CD4-positive, alpha-beta T cell treated with Interleukin-6 at 100 ng/mL for 8 hours (primary cell): ENCODE results near the gene CDC20.
A peak's percentile ranks its signal among the peaks of the same experiment; 100 is the strongest.

Experiments
- DNase-seq: peaks from one replicate; pipeline ENCODE4 v3.0.0-alpha.2; 2020; ENCODE audit warnings: mixed read lengths, low spot score

Gene CDC20

DNA sequence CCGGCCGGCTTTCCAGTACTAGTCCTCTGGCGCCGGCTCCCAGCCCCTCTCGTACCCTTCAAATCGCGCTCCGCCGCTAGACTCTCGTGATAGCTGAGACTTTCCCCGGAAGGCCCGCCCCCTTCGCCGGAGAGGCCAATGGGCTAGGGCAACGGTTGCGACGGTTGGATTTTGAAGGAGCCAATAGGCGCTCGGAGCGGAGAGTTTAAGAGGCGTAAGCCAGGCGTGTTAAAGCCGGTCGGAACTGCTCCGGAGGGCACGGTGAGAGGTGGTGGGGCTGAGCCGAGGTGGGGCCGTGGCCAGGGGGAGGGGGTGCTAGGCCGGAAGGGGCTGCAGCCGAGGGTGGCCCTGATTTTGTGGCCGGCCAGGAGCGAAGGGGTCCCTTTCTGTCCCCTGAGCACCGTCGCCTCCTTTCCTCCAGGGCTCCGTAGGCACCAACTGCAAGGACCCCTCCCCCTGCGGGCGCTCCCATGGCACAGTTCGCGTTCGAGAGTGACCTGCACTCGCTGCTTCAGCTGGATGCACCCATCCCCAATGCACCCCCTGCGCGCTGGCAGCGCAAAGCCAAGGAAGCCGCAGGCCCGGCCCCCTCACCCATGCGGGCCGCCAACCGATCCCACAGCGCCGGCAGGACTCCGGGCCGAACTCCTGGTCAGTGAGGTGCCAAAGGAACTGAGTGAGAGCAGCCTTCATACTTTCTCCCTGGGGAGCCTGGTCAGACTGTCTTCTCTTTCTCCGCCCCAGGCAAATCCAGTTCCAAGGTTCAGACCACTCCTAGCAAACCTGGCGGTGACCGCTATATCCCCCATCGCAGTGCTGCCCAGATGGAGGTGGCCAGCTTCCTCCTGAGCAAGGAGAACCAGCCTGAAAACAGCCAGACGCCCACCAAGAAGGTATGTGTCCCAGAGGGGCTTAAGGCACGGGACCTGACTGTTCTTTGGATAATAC lies at the start of gene CDC20:
TSS of gene CDC20 (plus strand) at position 236 of the 948 bp plus-strand sequence. CDS start at position 471, 235 bp downstream.
- peak; percentile 95 for DNase-seq

DNA sequence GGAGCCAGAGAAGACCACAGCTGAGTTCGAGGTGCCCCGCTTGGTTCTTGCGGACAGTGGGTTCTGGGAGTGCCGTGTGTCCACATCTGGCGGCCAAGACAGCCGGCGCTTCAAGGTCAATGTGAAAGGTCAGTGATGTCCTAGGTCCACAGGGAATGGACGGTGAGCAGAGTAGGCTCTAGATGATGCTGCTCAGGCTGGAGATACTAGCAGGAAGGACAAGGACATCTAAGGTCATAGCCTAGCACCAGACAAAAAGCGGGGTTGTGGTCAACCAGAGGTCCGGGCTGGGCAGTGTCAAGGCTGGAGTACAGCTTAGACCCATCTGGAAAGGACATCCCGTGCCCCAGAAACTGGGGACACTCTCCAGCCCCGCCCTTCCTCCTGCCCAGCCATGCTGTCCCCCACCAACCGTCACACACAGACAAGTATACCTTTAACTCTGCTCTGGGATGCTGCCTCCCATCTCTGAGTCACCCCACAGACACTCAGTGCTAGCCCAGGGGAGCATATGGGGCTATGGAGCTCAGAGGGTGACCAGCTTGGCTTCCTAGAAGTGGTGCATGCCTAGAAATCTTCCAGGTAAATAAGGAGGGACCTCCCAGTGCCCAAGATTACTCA lies 49.3 kb upstream of the CDC20 start:
- DNase-seq, result no peak

DNA sequence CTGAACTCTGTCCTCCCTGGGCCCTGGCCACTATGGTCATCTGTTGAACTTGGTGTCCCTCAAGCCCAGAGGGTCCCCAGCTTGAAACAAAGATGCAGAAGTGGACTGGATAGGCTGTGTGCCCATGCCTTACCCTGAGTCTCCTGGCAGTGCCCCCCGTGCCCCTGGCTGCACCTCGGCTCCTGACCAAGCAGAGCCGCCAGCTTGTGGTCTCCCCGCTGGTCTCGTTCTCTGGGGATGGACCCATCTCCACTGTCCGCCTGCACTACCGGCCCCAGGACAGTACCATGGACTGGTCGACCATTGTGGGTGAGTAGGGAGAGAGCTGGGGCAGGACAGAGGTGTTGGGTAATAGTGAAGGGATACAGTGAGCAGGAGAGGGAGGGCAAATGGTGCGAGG lies 47.3 kb upstream of the CDC20 start:
- no peak for DNase-seq

DNA sequence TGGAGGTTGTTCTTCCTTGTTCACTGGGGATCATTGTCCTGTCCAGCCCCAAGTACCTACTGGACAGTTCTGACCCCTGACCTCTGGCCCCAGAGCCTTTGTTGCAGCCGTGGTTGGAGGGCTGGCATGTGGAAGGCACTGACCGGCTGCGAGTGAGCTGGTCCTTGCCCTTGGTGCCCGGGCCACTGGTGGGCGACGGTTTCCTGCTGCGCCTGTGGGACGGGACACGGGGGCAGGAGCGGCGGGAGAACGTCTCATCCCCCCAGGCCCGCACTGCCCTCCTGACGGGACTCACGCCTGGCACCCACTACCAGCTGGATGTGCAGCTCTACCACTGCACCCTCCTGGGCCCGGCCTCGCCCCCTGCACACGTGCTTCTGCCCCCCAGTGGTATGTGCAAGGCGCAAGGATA lies 46.6 kb upstream of the CDC20 start:
- no peak for DNase-seq

DNA sequence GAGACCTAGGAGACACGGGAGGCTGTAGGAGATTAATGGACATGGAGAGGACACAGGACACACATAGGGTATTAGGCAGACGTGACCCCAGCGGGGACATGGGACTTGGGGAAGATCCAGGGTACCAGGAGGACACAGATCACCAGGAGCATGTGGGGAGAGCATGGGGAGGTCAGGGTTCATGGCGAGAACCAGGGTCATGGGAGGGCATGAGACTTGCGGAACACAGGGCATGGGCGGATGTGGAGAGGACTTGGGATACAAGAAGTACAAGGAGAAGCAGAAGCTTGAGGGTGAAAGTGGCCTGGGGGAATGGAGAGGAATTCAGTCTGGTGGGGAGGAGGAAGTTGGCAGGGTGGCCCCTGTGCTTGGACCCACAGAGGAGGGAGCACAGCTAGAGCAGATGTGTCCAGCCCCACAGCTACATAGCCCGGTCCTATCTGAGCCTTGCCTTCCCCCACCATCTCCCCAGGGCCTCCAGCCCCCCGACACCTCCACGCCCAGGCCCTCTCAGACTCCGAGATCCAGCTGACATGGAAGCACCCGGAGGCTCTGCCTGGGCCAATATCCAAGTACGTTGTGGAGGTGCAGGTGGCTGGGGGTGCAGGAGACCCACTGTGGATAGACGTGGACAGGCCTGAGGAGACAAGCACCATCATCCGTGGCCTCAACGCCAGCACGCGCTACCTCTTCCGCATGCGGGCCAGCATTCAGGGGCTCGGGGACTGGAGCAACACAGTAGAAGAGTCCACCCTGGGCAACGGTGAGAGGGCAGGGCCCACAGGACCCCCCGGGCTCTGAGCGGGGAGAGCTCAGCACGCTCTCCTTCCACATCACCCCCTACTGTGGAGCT lies 45.9 kb upstream of the CDC20 start:
- no peak for DNase-seq

DNA sequence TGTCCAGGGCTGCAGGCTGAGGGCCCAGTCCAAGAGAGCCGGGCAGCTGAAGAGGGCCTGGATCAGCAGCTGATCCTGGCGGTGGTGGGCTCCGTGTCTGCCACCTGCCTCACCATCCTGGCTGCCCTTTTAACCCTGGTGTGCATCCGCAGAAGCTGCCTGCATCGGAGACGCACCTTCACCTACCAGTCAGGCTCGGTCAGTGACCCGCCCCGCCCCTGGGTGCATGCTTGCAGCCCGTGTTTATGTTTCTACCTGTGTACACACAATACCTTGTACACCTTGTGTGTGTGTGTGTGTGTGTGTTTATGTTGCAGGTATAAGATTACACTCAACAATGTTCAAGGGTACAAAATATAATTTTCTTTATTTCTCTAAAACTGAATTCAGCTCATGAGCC lies 45.0 kb upstream of the CDC20 start:
- no peak for DNase-seq

DNA sequence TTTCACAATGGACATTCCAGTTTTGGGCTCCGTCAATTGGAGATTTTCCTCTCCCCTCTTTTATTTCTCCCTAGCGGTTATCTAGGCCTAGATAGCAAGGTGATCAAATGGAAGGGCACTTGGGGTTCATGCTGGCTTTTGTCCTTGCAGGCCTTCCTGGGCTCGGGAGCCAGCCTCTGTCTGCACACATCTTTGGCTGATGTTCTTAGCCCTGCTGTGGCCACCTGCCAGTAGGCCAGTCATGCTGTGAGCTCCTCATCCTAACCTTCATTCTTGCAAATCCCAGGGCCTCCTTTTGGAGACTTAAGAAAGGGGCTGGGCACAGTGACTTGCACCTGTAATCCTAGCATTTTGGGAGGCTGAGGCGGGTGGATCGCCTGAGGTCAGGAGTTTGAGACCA lies 44.5 kb upstream of the CDC20 start:
- DNase-seq, result no peak

DNA sequence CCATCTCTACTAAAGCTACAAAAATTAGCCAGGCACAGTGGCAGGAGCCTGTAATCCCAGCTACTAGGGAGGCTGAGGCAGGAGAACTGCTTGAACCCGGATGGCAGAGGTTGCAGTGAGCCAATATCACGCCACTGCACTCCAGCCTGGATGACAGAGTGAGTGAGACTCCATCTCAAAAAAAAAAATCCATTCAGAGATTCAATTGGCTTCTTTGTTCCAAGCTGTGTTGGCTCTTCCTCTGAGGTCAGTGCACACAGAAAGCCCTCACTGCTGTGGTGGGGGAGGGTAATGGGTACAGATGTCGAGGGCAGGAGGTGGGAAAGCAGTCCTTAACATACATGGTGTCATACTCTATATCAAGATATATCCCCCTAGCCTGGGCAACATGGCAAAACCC lies 43.3 kb upstream of the CDC20 start:
- no peak for DNase-seq

DNA sequence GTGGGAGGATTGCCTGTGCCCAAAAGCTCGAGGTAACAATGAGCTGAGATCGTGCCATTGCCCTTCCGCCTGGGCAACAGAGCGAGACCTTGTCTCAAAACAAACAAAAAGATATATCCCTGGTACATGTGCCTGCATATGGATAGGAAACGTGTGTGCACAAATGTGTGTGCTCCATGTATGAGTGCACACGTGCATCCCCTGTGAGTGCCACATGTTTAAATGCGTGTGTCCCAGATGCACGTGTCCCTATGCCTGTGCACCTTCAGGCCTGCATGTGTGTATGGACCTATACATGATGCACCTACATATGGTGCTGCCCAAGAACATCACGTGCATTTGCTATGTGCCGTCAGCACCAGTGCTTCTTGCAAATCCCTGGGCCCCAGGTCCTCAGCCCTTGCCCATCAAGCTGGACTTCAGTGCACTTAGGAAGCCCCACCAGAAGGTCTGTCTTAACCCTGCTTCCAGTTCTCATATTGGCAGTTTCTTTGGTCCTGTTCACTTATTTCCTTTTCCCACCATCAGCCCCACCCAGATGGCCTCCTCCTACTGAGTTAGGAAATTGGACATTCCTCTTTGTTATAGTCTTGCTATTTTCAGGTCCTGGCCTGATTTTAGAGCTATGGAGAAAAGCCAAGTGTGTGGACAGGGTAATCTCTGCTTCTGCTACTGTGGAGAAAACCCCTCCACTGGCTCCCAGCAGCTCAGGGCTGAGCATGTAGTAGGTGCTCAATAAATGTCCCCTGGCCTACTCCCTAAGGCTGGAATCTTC lies 42.6 kb upstream of the CDC20 start:
- DNase-seq, result no peak

DNA sequence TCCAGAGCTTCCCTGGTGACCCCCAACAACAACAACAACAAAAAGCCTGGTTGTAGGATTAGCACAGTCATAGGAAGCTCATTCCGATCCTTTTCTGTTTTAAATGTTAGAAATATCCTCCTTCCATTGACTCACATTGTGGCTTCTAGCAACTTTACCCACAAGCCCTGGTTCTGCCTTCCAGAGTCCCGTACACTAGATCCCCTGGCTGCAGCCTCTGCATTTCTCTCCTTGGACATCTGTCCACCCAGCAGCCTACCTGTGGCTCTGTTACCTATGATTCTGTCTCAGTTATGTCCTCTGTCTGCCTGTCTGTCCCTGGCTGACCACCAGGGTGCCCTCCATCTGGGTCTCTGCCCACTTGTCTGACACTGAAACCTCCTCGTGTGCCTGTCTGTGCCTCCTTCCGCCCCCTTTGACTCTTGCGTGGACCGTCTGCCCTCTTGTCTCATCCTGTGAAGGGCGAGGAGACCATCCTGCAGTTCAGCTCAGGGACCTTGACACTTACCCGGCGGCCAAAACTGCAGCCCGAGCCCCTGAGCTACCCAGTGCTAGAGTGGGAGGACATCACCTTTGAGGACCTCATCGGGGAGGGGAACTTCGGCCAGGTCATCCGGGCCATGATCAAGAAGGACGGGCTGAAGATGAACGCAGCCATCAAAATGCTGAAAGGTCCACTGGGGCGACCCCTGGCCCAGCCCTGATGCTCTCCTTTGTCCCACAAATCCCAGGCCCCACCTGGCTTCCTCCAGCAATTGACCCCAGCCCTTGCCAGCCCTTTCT lies 41.9 kb upstream of the CDC20 start:
- DNase-seq, result no peak

DNA sequence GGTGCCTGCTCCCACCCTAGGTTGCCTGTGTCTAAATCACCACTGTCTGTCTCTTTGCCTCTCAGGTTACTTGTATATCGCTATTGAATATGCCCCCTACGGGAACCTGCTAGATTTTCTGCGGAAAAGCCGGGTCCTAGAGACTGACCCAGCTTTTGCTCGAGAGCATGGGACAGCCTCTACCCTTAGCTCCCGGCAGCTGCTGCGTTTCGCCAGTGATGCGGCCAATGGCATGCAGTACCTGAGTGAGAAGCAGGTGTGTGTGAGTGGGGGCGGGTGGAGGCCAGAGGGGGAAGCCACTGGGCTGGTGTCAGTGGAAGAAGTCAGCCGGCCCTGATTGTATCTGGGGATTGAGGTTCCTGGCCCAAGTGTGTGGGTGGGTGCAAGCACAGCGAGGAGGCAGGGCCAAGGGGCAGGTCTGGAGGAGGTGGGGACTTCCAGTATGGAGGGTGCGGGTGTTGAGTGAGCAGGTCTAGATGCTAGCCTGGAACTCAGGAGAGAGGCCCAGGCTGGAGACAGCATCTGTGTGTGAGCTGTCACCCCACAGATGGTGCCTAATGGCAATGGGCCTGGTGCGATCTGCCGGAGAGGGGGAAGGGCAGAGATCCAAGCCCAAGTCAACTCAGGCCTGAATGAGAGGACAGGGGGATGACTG lies 40.8 kb upstream of the CDC20 start:
- DNase-seq, result no peak

DNA sequence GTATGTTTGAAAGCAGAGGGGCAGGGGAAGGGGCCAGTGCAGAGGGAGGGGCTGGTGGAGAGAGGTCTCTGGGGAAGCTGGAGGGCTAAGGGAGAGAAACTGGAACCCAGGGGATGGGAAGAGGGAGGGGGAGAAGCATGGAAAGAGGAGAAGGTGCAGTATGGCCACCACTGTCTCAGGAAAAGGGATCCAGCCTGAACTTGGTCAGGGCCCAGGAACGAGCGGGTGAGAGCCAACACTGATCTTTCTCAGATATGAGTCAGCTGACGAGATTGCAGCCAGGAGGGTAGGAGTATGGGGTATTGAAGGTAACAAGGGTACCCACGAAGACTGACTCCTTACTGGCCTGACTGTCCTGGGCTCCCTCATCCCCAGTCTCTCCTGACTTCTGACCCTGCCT lies 40.0 kb upstream of the CDC20 start:
- DNase-seq, result no peak

DNA sequence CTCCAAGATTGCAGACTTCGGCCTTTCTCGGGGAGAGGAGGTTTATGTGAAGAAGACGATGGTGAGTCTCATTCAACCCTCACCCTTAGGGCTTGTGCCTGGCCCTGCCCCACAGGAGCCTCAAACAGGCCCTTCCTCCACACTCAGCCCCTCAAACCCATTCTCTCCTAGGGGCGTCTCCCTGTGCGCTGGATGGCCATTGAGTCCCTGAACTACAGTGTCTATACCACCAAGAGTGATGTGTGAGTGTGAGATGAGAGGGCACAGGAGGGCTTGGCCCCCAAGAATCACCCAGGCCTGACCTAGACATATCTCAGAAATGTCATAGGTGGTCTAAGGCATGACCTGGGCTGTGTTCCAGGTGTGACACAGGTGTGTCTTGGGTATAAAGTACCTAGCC lies 39.5 kb upstream of the CDC20 start:
- DNase-seq, result no peak

DNA sequence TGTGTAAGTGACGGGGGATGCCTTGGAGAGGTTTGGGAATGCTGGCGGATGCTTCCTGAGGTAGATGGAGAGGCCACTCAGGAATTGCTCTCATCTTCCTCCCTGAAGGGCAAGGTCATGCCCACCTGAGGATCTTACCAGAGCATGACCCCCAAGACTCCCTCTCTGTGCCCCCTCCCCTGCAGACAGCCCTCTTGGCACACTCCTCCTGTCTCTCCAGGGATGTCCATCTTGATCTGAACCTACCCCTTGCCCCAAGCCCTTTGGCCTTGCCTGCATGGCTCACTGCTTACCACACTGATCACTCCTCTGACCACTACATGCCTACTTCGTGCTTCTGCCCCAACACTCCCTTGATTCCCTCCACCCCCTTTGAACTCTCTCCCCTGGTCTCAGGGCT lies 39.0 kb upstream of the CDC20 start:
- no peak for DNase-seq

DNA sequence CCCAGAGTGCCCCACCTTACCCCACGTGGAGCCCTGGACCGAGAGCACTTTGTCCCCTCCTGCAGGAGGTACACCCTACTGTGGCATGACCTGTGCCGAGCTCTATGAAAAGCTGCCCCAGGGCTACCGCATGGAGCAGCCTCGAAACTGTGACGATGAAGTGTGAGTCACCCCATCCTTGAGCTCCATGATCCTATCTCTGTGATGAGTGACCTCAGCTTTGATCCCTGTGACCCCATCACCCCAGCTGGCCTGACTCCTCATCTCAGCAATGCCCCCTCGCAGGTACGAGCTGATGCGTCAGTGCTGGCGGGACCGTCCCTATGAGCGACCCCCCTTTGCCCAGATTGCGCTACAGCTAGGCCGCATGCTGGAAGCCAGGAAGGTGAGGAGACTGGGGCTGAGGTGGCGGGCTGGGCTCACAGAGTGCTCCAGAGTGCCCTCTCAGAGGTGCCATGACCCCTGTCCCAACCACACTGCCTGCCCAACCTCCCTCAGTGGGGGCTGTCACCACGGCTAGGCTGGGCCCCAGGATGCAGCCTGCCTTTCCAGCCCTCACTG lies 37.4 kb upstream of the CDC20 start:
- DNase-seq, result no peak

DNA sequence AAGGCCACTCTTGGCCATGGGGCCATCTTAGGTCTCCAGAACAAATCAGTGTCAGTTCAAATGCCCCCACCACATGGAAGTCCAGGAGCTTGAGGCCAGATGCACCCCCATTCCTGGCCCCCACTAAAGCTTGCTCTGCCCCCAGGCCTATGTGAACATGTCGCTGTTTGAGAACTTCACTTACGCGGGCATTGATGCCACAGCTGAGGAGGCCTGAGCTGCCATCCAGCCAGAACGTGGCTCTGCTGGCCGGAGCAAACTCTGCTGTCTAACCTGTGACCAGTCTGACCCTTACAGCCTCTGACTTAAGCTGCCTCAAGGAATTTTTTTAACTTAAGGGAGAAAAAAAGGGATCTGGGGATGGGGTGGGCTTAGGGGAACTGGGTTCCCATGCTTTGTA lies 36.3 kb upstream of the CDC20 start:
- DNase-seq, result no peak

DNA sequence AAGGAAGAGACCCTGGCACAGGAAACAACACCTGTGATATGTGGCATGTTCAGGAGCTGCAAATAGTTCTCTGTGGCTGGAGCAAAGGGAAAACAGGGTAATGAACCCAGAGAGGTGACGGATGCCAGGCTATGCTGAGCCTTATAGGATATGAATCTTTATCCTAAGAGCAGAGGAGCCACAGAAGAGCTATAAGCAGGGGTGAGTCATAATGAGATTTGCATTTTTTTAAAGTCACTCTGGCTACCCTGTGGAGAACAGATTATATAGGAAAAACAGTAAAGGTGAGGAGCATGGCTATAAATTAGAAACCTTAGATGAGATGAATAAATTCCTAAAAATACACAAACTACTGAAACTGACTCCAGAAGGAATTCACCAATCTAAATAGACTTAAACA lies 34.0 kb upstream of the CDC20 start:
- no peak for DNase-seq

DNA sequence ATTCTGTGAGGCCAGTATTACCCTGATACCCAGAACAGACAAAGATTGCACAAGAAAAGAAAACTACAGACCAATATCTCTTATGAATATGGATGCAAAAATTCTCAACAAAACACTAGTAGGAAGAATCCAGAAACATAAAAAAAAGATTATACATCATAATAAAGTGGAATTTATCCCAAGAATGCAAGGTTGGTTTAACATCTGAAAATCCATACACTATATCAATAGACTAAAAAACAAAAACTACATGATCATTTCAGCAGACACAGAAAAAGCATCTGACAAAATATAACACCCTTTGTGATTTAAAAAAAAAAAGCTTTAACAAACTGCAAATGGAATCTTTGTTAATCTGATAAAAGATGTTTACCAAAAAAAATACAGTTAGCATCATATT lies 33.4 kb upstream of the CDC20 start:
- no peak for DNase-seq

DNA sequence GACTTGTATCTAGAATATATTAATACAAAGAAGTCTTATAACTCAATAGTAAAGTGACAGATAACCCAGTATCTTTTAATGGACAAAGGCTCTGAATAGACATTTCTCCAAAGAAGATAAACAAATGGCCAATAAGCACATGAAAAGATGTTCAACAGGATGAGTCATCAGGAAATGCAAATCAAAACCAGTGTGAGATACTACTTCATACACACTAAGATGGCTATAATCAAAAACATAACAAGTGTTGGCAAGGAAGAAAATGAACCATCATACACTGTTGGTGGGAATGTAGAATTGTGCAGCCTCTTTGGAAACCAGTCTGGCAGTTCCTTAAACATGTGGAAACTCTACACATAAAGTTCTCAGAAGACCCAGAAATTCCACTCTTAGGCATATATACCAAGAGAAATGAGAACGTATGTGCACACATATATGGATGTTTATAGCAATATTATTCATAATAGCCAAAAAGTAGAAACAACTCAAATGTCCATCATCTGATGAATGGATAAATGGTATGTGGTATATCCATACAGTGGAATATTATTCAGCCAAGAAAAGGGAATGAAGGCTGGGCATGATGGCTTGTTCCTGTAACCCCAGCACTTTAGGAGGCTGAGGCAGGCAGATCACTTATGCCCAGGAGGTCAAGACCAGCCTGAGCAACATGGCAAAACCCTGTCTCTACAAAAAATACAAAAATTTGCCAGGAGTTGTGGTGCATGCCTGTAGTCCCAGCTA lies 31.1 kb upstream of the CDC20 start:
- no peak for DNase-seq
